Mesenchymal stem cell (in vitro differentiated cells and primary cell): ENCODE data around the gene GOLGA8A.
"Not testable (repeated sequence)": the region's sequence is repeated elsewhere in the genome, so short reads cannot be mapped to it uniquely, and the experiment has no call there.

Source experiments
- DNase-seq: peaks from one replicate; pipeline ENCODE4 v3.0.0-alpha.2; 2013
- H2AFZ ChIP-seq: one replicate; pipeline ENCODE4 v1.6.1; 2013; ENCODE audit warnings: low read depth, mild to moderate bottlenecking, control low read depth, inconsistent platforms, low read length, moderate library complexity
- H2AK5ac ChIP-seq: 2 replicates; pipeline ENCODE4 v1.6.1; 2013; ENCODE audit warnings: low read length, moderate library complexity, mild to moderate bottlenecking, inconsistent platforms; ENCODE audit not compliant: severe bottlenecking
- H2BK120ac ChIP-seq: one replicate; pipeline ENCODE4 v1.6.1; 2013; ENCODE audit warnings: low read depth, mild to moderate bottlenecking, inconsistent platforms, low read length, moderate library complexity
- H2BK12ac ChIP-seq, 2 experiments: one replicate each; pipeline ENCODE4 v1.6.1; 2013; ENCODE audit warnings: inconsistent platforms in 2 of 2, low read length in 2 of 2, mild to moderate bottlenecking in 2 of 2, moderate library complexity in 2 of 2, control low read depth in 1 of 2
- H2BK15ac ChIP-seq: one replicate; pipeline ENCODE4 v1.6.1; 2013; ENCODE audit warnings: mild to moderate bottlenecking, low read depth, inconsistent platforms; ENCODE audit not compliant: poor library complexity, severe bottlenecking
- H2BK5ac ChIP-seq: 2 replicates; pipeline ENCODE4 v1.6.1; 2013; ENCODE audit warnings: low read depth, mild to moderate bottlenecking, low read length, control low read depth, inconsistent platforms; ENCODE audit not compliant: poor library complexity, severe bottlenecking
- H3K14ac ChIP-seq, 2 experiments: one replicate each; pipeline ENCODE4 v1.6.1; 2013; ENCODE audit warnings: inconsistent platforms in 2 of 2, low read length in 2 of 2, control low read depth in 1 of 2, mild to moderate bottlenecking in 1 of 2, moderate library complexity in 1 of 2
- H3K18ac ChIP-seq, 2 experiments: one replicate each; pipeline ENCODE4 v1.6.1; 2013; ENCODE audit warnings: inconsistent platforms in 2 of 2, low read length in 2 of 2, control low read depth in 1 of 2, low read depth in 1 of 2, mild to moderate bottlenecking in 1 of 2
- H3K23ac ChIP-seq, 2 experiments: one replicate each; pipeline ENCODE4 v1.6.1; 2013; ENCODE audit warnings: inconsistent platforms in 2 of 2, low read length in 2 of 2, mild to moderate bottlenecking in 2 of 2, moderate library complexity in 2 of 2, control low read depth in 1 of 2
- H3K27ac ChIP-seq: 2 replicates; pipeline ENCODE4 v1.5.1; 2013; ENCODE audit warnings: mild to moderate bottlenecking, moderate library complexity, low read length, control low read depth, inconsistent platforms; ENCODE audit not compliant: poor library complexity, severe bottlenecking
- H3K27me3 ChIP-seq, 2 experiments: 2 replicates each; pipeline versions ENCODE4 v1.6.1 to v1.7.0; 2013; ENCODE audit warnings: low read length in 2 of 2, mild to moderate bottlenecking in 2 of 2, moderate library complexity in 2 of 2, control low read depth in 1 of 2, inconsistent platforms in 1 of 2; ENCODE audit not compliant: control insufficient read depth in 1 of 2, insufficient read depth in 1 of 2
- H3K36me3 ChIP-seq, 2 experiments: 2 replicates each; pipeline versions ENCODE4 v1.6.1 to v1.7.0; 2013; ENCODE audit warnings: low read length in 2 of 2, control low read depth in 1 of 2, inconsistent platforms in 1 of 2, low read depth in 1 of 2, mild to moderate bottlenecking in 1 of 2; ENCODE audit not compliant: insufficient read depth in 2 of 2, control insufficient read depth in 1 of 2
- H3K4ac ChIP-seq, 2 experiments: one replicate each; pipeline ENCODE4 v1.6.1; 2013; ENCODE audit warnings: inconsistent platforms in 2 of 2, low read length in 2 of 2, mild to moderate bottlenecking in 2 of 2, moderate library complexity in 2 of 2, control low read depth in 1 of 2, low read depth in 1 of 2
- H3K4me1 ChIP-seq: 2 replicates; pipeline ENCODE4 v1.6.1; 2013; ENCODE audit warnings: low read depth, low read length, control low read depth; ENCODE audit not compliant: control insufficient read depth, insufficient read depth
- H3K4me2 ChIP-seq: 2 replicates; pipeline ENCODE4 v1.6.1; 2013; ENCODE audit warnings: low read length, mild to moderate bottlenecking, inconsistent platforms; ENCODE audit not compliant: poor library complexity, severe bottlenecking
- H3K4me3 ChIP-seq, 2 experiments: 2 replicates each; pipeline versions ENCODE4 v1.5.1 to v1.7.0; 2013; ENCODE audit warnings: low read length in 2 of 2, mild to moderate bottlenecking in 2 of 2, control low read depth in 1 of 2, low read depth in 1 of 2; ENCODE audit not compliant: insufficient read depth in 1 of 2
- H3K79me1 ChIP-seq: replicated peaks from 2 replicates; pipeline ENCODE4 v1.6.1; 2013; ENCODE audit warnings: mild to moderate bottlenecking, control low read depth, low read length, inconsistent platforms; ENCODE audit not compliant: poor library complexity, severe bottlenecking
- H3K9ac ChIP-seq: 2 replicates; pipeline ENCODE4 v1.7.0; 2013; ENCODE audit warnings: mild to moderate bottlenecking, low read length, moderate library complexity
- H3K9me3 ChIP-seq: 2 replicates; pipeline ENCODE4 v1.7.0; 2013; ENCODE audit warnings: mild to moderate bottlenecking, low read length; ENCODE audit not compliant: control insufficient read depth
- H4K8ac ChIP-seq: one replicate; pipeline ENCODE4 v1.6.1; 2013; ENCODE audit warnings: inconsistent platforms, mild to moderate bottlenecking, low read length, moderate library complexity
- H4K91ac ChIP-seq: one replicate; pipeline ENCODE4 v1.6.1; 2013; ENCODE audit warnings: mild to moderate bottlenecking, low read length, inconsistent platforms
- whole genome bisulfite sequencing: methylation state at CpG from one replicate; pipeline ENCODE4 v1.1.7; 2013; ENCODE audit warnings: mixed read lengths; 5-methylcytosine and 5-hydroxymethylcytosine counted together

The GOLGA8A gene

DNA sequence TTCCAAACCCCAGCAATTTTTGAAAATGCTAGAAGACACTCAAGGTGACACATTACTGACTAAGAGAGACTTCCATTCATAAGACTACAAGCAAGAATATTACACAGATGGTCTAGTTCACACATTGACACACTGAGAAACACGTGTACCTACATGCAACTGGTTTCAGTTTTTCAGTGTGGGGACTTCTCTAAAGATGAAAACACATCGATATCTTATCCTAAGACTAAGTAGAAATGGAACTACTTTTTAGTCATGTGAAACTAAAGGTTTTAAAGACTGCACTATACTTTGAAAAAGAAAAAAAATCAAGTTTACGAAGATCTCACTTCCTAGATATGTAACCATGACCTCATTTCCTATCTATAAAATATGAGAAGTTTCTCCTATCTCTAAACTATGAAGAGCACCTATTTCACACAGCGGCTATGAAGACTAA lies 34.4 kb downstream of the GOLGA8A start:
- not testable (repeated sequence) for H3K4ac ChIP-seq, H3K36me3 ChIP-seq, H3K27ac ChIP-seq, H3K18ac ChIP-seq, H3K14ac ChIP-seq, H2BK12ac ChIP-seq, H2BK5ac ChIP-seq, H2BK15ac ChIP-seq, H3K9ac ChIP-seq, H3K4me3 ChIP-seq, H3K4me2 ChIP-seq, H3K23ac ChIP-seq, H2AFZ ChIP-seq, H3K4me1 ChIP-seq, H4K91ac ChIP-seq, H3K27me3 ChIP-seq, DNase-seq, H2BK120ac ChIP-seq, H3K9me3 ChIP-seq, H2AK5ac ChIP-seq, H3K79me1 ChIP-seq, H4K8ac ChIP-seq
- no CpG with 5 or more reads among the region's 4 CpGs for WGBS

DNA sequence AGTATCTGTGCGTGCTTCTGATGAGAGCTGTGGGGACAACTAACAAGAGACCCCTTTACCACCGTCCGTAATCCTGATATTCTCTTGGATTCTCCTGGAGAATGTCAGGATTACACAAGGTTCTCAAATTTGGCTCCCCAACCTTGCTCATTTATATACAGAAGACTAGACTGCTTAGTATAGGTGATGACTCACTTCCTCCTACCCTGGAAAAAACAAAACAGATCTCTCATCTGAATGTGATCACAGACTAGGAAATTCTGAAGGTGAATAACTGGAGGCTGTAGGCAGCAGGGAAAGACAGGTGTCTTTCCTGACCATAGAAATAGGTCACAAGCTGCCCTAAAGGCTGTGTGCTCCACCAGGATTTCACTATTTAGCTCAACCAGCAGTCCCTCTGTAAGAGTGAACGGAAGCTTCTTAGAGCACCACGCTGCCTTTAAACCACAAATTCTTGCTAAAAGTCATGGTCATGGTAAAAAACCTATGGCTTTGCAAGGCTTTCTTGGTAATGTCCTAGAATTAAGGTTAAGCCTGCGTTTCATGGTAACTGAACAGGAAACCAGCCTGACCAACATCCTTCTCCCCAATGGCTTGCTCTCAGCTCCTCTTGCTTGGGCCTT lies 39.9 kb downstream of the GOLGA8A start:
- not testable (repeated sequence) for H3K4me2 ChIP-seq, H2AK5ac ChIP-seq, DNase-seq, H3K36me3 ChIP-seq, H3K23ac ChIP-seq, H3K4me1 ChIP-seq, H3K79me1 ChIP-seq, H3K9me3 ChIP-seq, H2BK120ac ChIP-seq, H3K14ac ChIP-seq, H2AFZ ChIP-seq, H3K27me3 ChIP-seq, H3K4ac ChIP-seq, H3K18ac ChIP-seq, H3K9ac ChIP-seq, H4K91ac ChIP-seq, H2BK12ac ChIP-seq, H2BK15ac ChIP-seq, H2BK5ac ChIP-seq, H3K4me3 ChIP-seq, H4K8ac ChIP-seq, H3K27ac ChIP-seq
- WGBS: no CpG with 5 or more reads among the region's 6 CpGs

DNA sequence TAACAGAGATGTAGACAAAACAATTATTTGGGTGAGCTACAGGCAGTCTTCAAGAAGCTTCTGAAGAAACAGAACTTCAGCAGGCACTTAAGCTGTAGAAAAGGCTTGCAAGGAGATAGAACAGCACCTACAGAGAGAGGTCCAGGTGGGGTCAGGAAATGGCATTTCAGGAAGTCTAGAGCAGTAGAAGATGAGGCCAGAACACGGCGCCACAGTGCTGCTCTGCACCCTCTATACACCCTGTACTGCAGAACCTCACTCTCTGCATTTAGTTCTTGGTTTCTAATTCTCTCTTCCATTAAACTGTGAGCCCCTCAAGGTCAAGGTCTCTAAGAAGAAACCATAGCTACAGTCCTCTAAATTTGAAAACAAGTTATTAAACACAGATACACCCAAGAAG lies 44.6 kb downstream of the GOLGA8A start:
- DNase-seq, H2AFZ ChIP-seq, H3K79me1 ChIP-seq, H2BK15ac ChIP-seq, H4K8ac ChIP-seq, H3K4me1 ChIP-seq, H3K27me3 ChIP-seq, H3K14ac ChIP-seq, H3K36me3 ChIP-seq, H4K91ac ChIP-seq, H3K4ac ChIP-seq, H2BK120ac ChIP-seq, H3K9me3 ChIP-seq, H3K27ac ChIP-seq, H3K4me3 ChIP-seq, H3K23ac ChIP-seq, H2AK5ac ChIP-seq, H3K9ac ChIP-seq, H3K18ac ChIP-seq, H2BK12ac ChIP-seq, H3K4me2 ChIP-seq, H2BK5ac ChIP-seq: not testable (repeated sequence)
- no CpG with 5 or more reads among the region's 2 CpGs for WGBS

DNA sequence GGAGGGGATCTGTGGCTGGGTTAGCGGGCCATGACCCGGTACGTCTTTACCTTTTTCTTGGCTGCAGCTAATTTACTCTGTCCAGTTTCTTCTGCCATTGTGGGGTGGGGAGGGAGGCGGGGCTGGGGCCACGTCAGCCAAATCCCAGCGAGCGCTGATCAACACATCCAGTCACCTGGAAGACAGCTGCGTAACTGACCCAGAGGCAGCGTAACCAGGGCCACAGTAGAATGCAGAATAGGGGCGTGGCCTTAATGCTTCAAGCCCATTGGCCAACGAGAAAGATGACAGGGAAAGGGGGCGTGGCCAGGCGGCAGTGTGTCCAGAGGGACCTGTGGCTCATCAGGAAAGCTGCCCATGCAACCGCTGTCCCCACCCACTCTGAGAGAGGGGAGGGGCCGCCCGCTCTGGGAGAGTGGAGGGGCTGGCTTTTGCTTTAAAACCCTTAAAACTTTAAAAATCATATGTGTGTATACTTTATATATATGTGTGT lies 48.0 kb downstream of the GOLGA8A start:
- not testable (repeated sequence) for H3K27ac ChIP-seq, H2BK5ac ChIP-seq, DNase-seq, H3K4me1 ChIP-seq, H2BK15ac ChIP-seq, H3K23ac ChIP-seq, H2BK12ac ChIP-seq, H3K14ac ChIP-seq, H3K4me2 ChIP-seq, H2BK120ac ChIP-seq, H3K9ac ChIP-seq, H3K4ac ChIP-seq, H3K79me1 ChIP-seq, H2AK5ac ChIP-seq, H3K4me3 ChIP-seq, H2AFZ ChIP-seq, H4K91ac ChIP-seq, H4K8ac ChIP-seq, H3K18ac ChIP-seq, H3K9me3 ChIP-seq, H3K27me3 ChIP-seq, H3K36me3 ChIP-seq
- no CpG with 5 or more reads among the region's 16 CpGs for WGBS
